ENCODE results near the gene KRT26.

DNA sequence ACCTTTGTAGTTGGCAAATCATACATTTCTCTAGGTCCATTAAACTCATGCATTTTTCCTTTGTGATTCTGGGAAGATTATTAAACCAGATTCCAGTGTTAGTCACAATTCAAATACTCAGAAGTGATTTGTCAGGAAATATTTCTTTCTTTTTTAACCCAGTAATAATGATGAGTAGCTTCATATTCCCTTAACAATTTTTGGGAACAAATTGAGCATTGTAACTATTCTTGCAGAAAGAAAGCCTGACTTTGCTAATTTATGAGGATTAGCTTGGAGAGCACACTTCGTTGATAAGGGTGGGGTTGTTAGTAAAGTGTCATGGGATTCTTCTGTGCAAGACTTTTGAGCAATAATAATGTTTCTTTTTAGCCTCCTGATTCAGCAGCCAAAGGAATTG lies 49.8 kb downstream of the KRT26 start:
- TF ChIP-seq, protein P1, sequence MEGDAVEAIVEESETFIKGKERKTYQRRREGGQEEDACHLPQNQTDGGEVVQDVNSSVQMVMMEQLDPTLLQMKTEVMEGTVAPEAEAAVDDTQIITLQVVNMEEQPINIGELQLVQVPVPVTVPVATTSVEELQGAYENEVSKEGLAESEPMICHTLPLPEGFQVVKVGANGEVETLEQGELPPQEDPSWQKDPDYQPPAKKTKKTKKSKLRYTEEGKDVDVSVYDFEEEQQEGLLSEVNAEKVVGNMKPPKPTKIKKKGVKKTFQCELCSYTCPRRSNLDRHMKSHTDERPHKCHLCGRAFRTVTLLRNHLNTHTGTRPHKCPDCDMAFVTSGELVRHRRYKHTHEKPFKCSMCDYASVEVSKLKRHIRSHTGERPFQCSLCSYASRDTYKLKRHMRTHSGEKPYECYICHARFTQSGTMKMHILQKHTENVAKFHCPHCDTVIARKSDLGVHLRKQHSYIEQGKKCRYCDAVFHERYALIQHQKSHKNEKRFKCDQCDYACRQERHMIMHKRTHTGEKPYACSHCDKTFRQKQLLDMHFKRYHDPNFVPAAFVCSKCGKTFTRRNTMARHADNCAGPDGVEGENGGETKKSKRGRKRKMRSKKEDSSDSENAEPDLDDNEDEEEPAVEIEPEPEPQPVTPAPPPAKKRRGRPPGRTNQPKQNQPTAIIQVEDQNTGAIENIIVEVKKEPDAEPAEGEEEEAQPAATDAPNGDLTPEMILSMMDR (conservative IDR thresholded peaks at IDR 0.05), result no peak
- no peak for TF ChIP-seq EZH2 (IDR thresholded peaks at IDR 0.05; ENCODE audit: low read depth)

All from PC-9 (cell line).